ENCODE results near the gene FBXL17.

FBXL17 gene

GRCh38 chr5:107873877-107874276 lies 508.0 kb downstream of the FBXL17 start:
- H3K4me2 ChIP-seq (ENCODE audit: insufficient read depth, low read length, poor library complexity, severe bottlenecking), result no peak overlapping the region
- H2BK120ac ChIP-seq (ENCODE audit: low read depth, low read length), result no peak overlapping the region
- H3K9ac ChIP-seq (ENCODE audit: low read depth, low read length, poor library complexity), result no peak overlapping the region
- H2BK12ac ChIP-seq (ENCODE audit: low read length), result no peak overlapping the region
- H2AK5ac ChIP-seq (ENCODE audit: low read depth, low read length), result no peak overlapping the region
- H3K4me1 ChIP-seq (ENCODE audit: control insufficient read depth in 2 of 2, insufficient read depth in 1 of 2, low read depth in 1 of 2, low read length in 2 of 2), result peaks cover 0 to 17% of the 10 kb centered on the region in 2 donors
- no peaks in the 10 kb centered on the region for H3K79me1 ChIP-seq (ENCODE audit: low read depth, low read length)
- H3K27me3 ChIP-seq (ENCODE audit: control insufficient read depth in 3 of 3, insufficient read depth in 3 of 3, low read depth in 1 of 3, low read length in 3 of 3), result no peaks in the 10 kb centered on the region
- no CpG with 5 or more reads among the region's 2 CpGs for WGBS, 2 donors (ENCODE audit: extremely low coverage in 2 of 2, insufficient read length in 2 of 2, insufficient replicate concordance in 1 of 2)
- H2BK5ac ChIP-seq (ENCODE audit: low read length), result no peak overlapping the region
- no peaks in the 10 kb centered on the region for H3K36me3 ChIP-seq (replicated peaks in 1 of 2; ENCODE audit: control insufficient read depth in 2 of 2, insufficient read depth in 2 of 2, low read length in 2 of 2)
- no peak overlapping the region for H3K27ac ChIP-seq (replicated peaks; ENCODE audit: low read length)
- H2BK15ac ChIP-seq (ENCODE audit: low read length), result no peak overlapping the region
- H3K4ac ChIP-seq (ENCODE audit: low read length), result no peak overlapping the region
- H3K4me3 ChIP-seq (ENCODE audit: low read length in 2 of 2), result no peak overlapping the region
- no peaks in the 10 kb centered on the region for H3K9me3 ChIP-seq (replicated peaks in 1 of 2; ENCODE audit: control insufficient read depth in 2 of 2, insufficient read depth in 1 of 2, low read depth in 1 of 2, low read length in 2 of 2)
- no peak overlapping the region for H3K18ac ChIP-seq (ENCODE audit: low read length)
- no peak overlapping the region for H4K8ac ChIP-seq (ENCODE audit: low read depth, low read length)
- no peak overlapping the region for H3K23ac ChIP-seq (ENCODE audit: low read depth, low read length, poor library complexity)
- no peak overlapping the region for H2AFZ ChIP-seq (ENCODE audit: low read length)
- no peak for DNase-seq (ENCODE audit: low spot score)
- no peak overlapping the region for H3K14ac ChIP-seq (ENCODE audit: low read length)
- no peak overlapping the region for H4K91ac ChIP-seq (ENCODE audit: low read depth, low read length, poor library complexity)

DNA sequence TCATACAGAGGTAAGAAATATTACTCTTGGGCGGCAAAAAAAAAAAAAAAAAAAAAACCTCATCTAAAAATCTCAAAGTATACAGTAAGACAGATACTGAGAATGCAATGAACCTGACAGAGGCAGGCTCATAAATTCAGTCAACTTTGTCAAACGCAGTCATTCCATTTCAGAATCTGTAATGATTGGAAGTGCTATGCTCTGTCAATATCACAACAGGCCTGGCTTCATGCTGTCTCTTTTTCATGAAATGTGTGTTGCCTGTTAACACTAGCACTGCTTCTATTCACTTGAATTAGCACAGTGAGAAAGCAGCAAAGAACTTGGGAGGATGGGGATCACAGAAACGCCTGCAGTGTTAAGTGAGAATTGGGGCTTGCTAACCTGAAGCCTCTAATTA lies 510.9 kb downstream of the FBXL17 start:
- no peaks in the 10 kb centered on the region for H3K27me3 ChIP-seq (ENCODE audit: control insufficient read depth in 3 of 3, insufficient read depth in 3 of 3, low read depth in 1 of 3, low read length in 3 of 3)
- H3K4me1 ChIP-seq (ENCODE audit: control insufficient read depth in 2 of 2, insufficient read depth in 1 of 2, low read depth in 1 of 2, low read length in 2 of 2), result peaks cover 0 to 10% of the 10 kb centered on the region in 2 donors
- H3K14ac ChIP-seq (ENCODE audit: low read length), result no peak overlapping the region
- H3K4me3 ChIP-seq (ENCODE audit: low read length in 2 of 2), result no peak overlapping the region
- no peak overlapping the region for H3K9ac ChIP-seq (ENCODE audit: low read depth, low read length, poor library complexity)
- no peak overlapping the region for H2BK12ac ChIP-seq (ENCODE audit: low read length)
- H3K27ac ChIP-seq (replicated peaks; ENCODE audit: low read length), result no peak overlapping the region
- H2AFZ ChIP-seq (ENCODE audit: low read length), result no peak overlapping the region
- H3K18ac ChIP-seq (ENCODE audit: low read length), result no peak overlapping the region
- no peaks in the 10 kb centered on the region for H3K9me3 ChIP-seq (replicated peaks in 1 of 2; ENCODE audit: control insufficient read depth in 2 of 2, insufficient read depth in 1 of 2, low read depth in 1 of 2, low read length in 2 of 2)
- H2BK15ac ChIP-seq (ENCODE audit: low read length), result no peak overlapping the region
- H2BK120ac ChIP-seq (ENCODE audit: low read depth, low read length), result no peak overlapping the region
- H3K23ac ChIP-seq (ENCODE audit: low read depth, low read length, poor library complexity), result no peak overlapping the region
- DNase-seq (ENCODE audit: low spot score), result no peak
- no peak overlapping the region for H2BK5ac ChIP-seq (ENCODE audit: low read length)
- H3K4ac ChIP-seq (ENCODE audit: low read length), result no peak overlapping the region
- H2AK5ac ChIP-seq (ENCODE audit: low read depth, low read length), result no peak overlapping the region
- H4K91ac ChIP-seq (ENCODE audit: low read depth, low read length, poor library complexity), result no peak overlapping the region
- no peaks in the 10 kb centered on the region for H3K79me1 ChIP-seq (ENCODE audit: low read depth, low read length)
- H3K4me2 ChIP-seq (ENCODE audit: insufficient read depth, low read length, poor library complexity, severe bottlenecking), result no peak overlapping the region
- no CpG with 5 or more reads among the region's 3 CpGs for WGBS, 2 donors (ENCODE audit: extremely low coverage in 2 of 2, insufficient read length in 2 of 2, insufficient replicate concordance in 1 of 2)
- H3K36me3 ChIP-seq (replicated peaks in 1 of 2; ENCODE audit: control insufficient read depth in 2 of 2, insufficient read depth in 2 of 2, low read length in 2 of 2), result no peaks in the 10 kb centered on the region
- no peak overlapping the region for H4K8ac ChIP-seq (ENCODE audit: low read depth, low read length)

- Histone ChIP-seq H3K4ac (ENCODE audit: low read length) (no peak overlapping the region), H3K4me2 (ENCODE audit: insufficient read depth, low read length, poor library complexity, severe bottlenecking) (no peak overlapping the region), H3K79me1 (ENCODE audit: low read depth, low read length) (no peaks in the 10 kb centered on the region), H3K27me3 (ENCODE audit: control insufficient read depth in 3 of 3, insufficient read depth in 3 of 3, low read depth in 1 of 3, low read length in 3 of 3) (no peaks in the 10 kb centered on the region), H2BK120ac (ENCODE audit: low read depth, low read length) (no peak overlapping the region), H2AK5ac (ENCODE audit: low read depth, low read length) (no peak overlapping the region), H3K9me3 (replicated peaks in 1 of 2; ENCODE audit: control insufficient read depth in 2 of 2, insufficient read depth in 1 of 2, low read depth in 1 of 2, low read length in 2 of 2) (no peaks in the 10 kb centered on the region), H3K4me3 (ENCODE audit: low read length in 2 of 2) (no peak overlapping the region), H3K23ac (ENCODE audit: low read depth, low read length, poor library complexity) (no peak overlapping the region), H2BK5ac (ENCODE audit: low read length) (no peak overlapping the region), H2BK12ac (ENCODE audit: low read length) (no peak overlapping the region), H4K8ac (ENCODE audit: low read depth, low read length) (no peak overlapping the region), H3K4me1 (ENCODE audit: control insufficient read depth in 2 of 2, insufficient read depth in 1 of 2, low read depth in 1 of 2, low read length in 2 of 2) (peaks cover 0 to 5% of the 10 kb centered on the region in 2 donors), H2BK15ac (ENCODE audit: low read length) (no peak overlapping the region), H3K18ac (ENCODE audit: low read length) (no peak overlapping the region), H2AFZ (ENCODE audit: low read length) (no peak overlapping the region), H3K36me3 (replicated peaks in 1 of 2; ENCODE audit: control insufficient read depth in 2 of 2, insufficient read depth in 2 of 2, low read length in 2 of 2) (no peaks in the 10 kb centered on the region), H3K14ac (ENCODE audit: low read length) (no peak overlapping the region), H4K91ac (ENCODE audit: low read depth, low read length, poor library complexity) (no peak overlapping the region), H3K9ac (ENCODE audit: low read depth, low read length, poor library complexity) (no peak overlapping the region), H3K27ac (replicated peaks; ENCODE audit: low read length) (no peak overlapping the region)
- no CpG with 5 or more reads among the region's 4 CpGs for WGBS, 2 donors (ENCODE audit: extremely low coverage in 2 of 2, insufficient read length in 2 of 2, insufficient replicate concordance in 1 of 2)
- DNase-seq (ENCODE audit: low spot score), result no peak
Observed at GRCh38 chr5:107869438-107870115, 512.3 kb downstream of the FBXL17 start.

DNA sequence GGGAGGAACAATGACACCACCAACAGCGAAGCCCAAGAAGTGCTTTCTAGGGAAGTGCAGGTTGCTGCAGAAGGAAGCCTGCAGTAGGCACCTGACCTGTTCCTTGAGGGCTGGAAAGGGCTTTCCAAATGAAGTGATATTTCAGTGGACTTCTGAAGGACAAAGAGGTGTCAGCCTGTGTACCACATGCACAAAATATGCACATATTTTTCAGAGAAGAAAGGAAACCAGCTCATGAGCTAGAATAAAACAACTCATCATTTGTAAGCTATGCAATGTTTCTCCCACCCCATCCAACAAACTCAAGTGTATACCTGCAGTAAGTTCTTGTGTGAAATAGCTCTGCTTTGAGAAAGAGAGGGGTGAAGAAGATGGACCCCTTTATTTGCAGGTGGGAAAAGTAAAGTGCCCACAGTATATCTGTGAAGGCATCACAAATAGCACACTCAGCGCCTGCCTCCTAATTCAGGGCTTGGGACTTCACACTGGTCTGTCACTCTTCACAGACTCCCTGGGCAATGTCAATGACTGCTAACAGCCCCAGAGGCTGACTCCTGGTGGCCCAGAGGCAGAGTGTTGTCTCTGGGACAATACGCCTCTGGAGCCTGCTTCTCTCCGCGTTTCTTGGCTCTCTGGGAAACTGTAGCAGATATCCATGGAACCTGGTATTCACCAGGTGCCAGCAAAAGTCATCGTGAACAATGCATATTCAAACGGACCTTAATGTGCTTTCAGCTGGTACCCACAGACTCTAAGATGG lies 513.1 kb downstream of the FBXL17 start:
- Histone ChIP-seq H2AK5ac (ENCODE audit: low read depth, low read length) (no peak overlapping the region), H4K91ac (ENCODE audit: low read depth, low read length, poor library complexity) (no peak overlapping the region), H2BK15ac (ENCODE audit: low read length) (no peak overlapping the region), H2BK120ac (ENCODE audit: low read depth, low read length) (no peak overlapping the region), H3K27me3 (ENCODE audit: control insufficient read depth in 3 of 3, insufficient read depth in 3 of 3, low read depth in 1 of 3, low read length in 3 of 3) (no peaks in the 10 kb centered on the region), H3K18ac (ENCODE audit: low read length) (peak overlapping the region; percentile 32), H2BK12ac (ENCODE audit: low read length) (no peak overlapping the region), H3K4me3 (ENCODE audit: low read length in 2 of 2) (no peak overlapping the region), H3K4me2 (ENCODE audit: insufficient read depth, low read length, poor library complexity, severe bottlenecking) (no peak overlapping the region), H3K14ac (ENCODE audit: low read length) (no peak overlapping the region), H2AFZ (ENCODE audit: low read length) (no peak overlapping the region), H3K9me3 (replicated peaks in 1 of 2; ENCODE audit: control insufficient read depth in 2 of 2, insufficient read depth in 1 of 2, low read depth in 1 of 2, low read length in 2 of 2) (no peaks in the 10 kb centered on the region), H3K27ac (replicated peaks; ENCODE audit: low read length) (no peak overlapping the region), H2BK5ac (ENCODE audit: low read length) (no peak overlapping the region), H3K4me1 (ENCODE audit: control insufficient read depth in 2 of 2, insufficient read depth in 1 of 2, low read depth in 1 of 2, low read length in 2 of 2) (peaks cover 0 to 5% of the 10 kb centered on the region in 2 donors), H3K23ac (ENCODE audit: low read depth, low read length, poor library complexity) (no peak overlapping the region), H3K36me3 (replicated peaks in 1 of 2; ENCODE audit: control insufficient read depth in 2 of 2, insufficient read depth in 2 of 2, low read length in 2 of 2) (no peaks in the 10 kb centered on the region), H4K8ac (ENCODE audit: low read depth, low read length) (no peak overlapping the region), H3K79me1 (ENCODE audit: low read depth, low read length) (no peaks in the 10 kb centered on the region), H3K4ac (ENCODE audit: low read length) (no peak overlapping the region), H3K9ac (ENCODE audit: low read depth, low read length, poor library complexity) (no peak overlapping the region)
- no CpG with 5 or more reads among the region's 7 CpGs for WGBS, 2 donors (ENCODE audit: extremely low coverage in 2 of 2, insufficient read length in 2 of 2, insufficient replicate concordance in 1 of 2)
- no peak for DNase-seq (ENCODE audit: low spot score)
